Measurements from ENCODE around the gene CCL28. TPM values are rescaled to one million over a fixed set of nuclear protein-coding genes. Genes with fewer than 3 reads are reported as not detected.

Gene CCL28
- total and polyA plus RNA-seq, 11 donors, result 0.06 to 1.6 (median 0.31) TPM; not detected in 1

DNA sequence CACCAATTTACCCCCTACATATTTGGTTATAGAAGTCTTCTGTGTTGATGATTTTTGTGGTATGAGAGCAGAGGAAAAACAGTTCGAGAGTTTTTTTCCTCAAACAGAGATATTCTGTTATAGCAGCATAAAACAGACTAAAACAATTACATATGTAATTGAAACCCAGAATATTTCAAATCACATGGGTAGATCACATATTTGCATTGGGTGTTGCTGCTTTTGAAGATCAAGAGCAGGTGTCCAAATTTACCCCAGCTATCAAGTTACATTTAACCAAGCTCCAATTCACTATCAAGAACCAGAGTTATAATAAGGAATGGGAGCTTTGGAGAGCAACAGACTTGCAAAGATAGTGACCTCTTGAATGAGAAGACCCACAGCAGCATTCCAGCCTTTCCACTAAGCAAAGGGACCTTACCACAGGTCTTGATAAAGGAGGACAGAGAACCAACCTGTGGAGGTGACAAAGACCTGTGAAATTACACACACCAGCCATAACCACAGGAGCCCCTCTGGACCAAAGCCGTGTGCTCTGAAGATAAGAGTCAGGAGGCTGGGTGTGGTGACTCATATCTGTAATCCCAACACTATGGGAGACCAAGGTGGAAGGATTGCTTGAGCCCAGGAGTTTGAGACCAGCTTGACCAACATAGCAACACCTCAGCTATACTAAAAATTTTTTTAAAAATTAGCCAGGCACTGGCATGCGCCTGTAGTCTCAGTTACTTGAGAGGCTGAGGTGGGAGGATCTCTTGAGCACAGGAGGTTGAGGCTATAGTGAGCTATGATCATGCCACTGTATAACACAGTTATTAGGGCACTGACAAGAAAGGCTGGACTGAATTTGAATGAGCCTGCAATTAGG lies 4.0 kb upstream of the CCL28 start:
- no peak for ATAC-seq
- WGBS, 4 donors, result 64 to 68% (median 67%) methylated on average over 3 of the region's 3 CpGs
- Histone ChIP-seq H3K4me3 (no peak overlapping the region), H3K36me3 (no peaks in the 10 kb centered on the region), H3K27ac (no peak overlapping the region), H3K4me1 (no peaks in the 10 kb centered on the region), H3K9me3 (no peaks in the 10 kb centered on the region), H3K27me3 (no peaks in the 10 kb centered on the region)
- TF ChIP-seq, protein P1, sequence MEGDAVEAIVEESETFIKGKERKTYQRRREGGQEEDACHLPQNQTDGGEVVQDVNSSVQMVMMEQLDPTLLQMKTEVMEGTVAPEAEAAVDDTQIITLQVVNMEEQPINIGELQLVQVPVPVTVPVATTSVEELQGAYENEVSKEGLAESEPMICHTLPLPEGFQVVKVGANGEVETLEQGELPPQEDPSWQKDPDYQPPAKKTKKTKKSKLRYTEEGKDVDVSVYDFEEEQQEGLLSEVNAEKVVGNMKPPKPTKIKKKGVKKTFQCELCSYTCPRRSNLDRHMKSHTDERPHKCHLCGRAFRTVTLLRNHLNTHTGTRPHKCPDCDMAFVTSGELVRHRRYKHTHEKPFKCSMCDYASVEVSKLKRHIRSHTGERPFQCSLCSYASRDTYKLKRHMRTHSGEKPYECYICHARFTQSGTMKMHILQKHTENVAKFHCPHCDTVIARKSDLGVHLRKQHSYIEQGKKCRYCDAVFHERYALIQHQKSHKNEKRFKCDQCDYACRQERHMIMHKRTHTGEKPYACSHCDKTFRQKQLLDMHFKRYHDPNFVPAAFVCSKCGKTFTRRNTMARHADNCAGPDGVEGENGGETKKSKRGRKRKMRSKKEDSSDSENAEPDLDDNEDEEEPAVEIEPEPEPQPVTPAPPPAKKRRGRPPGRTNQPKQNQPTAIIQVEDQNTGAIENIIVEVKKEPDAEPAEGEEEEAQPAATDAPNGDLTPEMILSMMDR (IDR thresholded peaks at IDR 0.05), result no peak
- TF ChIP-seq POLR2A (IDR thresholded peaks at IDR 0.05), result no peak
- no peak for DNase-seq
- intact Hi-C loops (cut with DNase I), result no loop called here

DNA sequence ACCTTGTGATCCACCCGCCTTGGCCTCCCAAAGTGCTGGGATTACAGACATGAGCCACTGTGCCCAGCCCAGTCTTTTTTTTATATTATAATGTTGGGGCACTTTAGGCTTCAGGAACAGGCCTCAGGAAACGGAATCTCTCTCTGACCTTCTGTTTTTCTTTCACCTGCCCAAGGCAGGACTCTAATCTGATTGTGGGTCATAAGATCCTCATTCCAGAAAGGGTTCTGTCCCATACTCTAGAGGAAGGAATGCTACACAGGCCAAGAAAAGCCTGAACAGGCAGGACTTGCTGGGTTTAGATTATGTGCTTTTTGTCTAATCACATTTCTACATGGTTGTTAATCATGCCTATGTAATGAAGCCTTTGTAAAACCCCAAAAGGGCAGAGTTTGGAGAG lies 1.8 kb upstream of the CCL28 start:
- Histone ChIP-seq H3K9me3 (no peaks in the 10 kb centered on the region), H3K27ac (no peak overlapping the region), H3K36me3 (no peaks in the 10 kb centered on the region), H3K4me1 (no peaks in the 10 kb centered on the region), H3K4me3 (no peak overlapping the region), H3K27me3 (no peaks in the 10 kb centered on the region)
- TF ChIP-seq POLR2A (IDR thresholded peaks at IDR 0.05), result no peak
- TF ChIP-seq, protein P1 (IDR thresholded peaks at IDR 0.05), result no peak
- intact Hi-C loops (cut with DNase I), result no loop called here
- ATAC-seq, result no peak
- DNase-seq, result no peak
- WGBS, 4 donors, result 85 to 88% (median 86%) methylated on average over 2 of the region's 2 CpGs

DNA sequence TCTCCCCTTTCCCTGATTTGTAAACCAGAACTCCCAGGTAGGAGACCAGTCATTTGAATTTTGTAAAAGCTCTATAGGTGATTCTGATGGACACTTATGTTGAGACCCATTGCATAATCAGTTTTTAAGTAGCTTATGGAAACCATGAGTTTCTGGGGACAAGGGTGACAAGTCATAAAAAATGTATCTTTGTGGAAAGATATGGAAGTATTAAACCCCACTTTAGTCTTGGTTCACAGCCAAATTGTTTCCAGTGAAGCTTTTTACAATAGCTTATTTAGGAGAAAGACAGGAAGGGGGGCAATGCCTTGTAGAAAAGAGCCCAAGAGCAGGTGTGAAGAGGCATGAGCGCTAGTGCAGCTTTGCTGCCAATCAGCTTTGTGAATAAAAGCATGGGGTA lies 453 bp upstream of the CCL28 start:
- no peaks in the 10 kb centered on the region for H3K4me1 ChIP-seq
- no peak for TF ChIP-seq POLR2A (IDR thresholded peaks at IDR 0.05)
- TF ChIP-seq, protein P1 (IDR thresholded peaks at IDR 0.05), result no peak
- no peaks in the 10 kb centered on the region for H3K27me3 ChIP-seq
- no peak for ATAC-seq
- WGBS, 4 donors, result 90 to 96% (median 94%) methylated on average over 1 of the region's 1 CpG
- H3K27ac ChIP-seq, result no peak overlapping the region
- intact Hi-C loops (cut with DNase I), result no loop called here
- H3K36me3 ChIP-seq, result no peaks in the 10 kb centered on the region
- H3K4me3 ChIP-seq, result no peak overlapping the region
- H3K9me3 ChIP-seq, result no peaks in the 10 kb centered on the region
- DNase-seq, result no peak

DNA sequence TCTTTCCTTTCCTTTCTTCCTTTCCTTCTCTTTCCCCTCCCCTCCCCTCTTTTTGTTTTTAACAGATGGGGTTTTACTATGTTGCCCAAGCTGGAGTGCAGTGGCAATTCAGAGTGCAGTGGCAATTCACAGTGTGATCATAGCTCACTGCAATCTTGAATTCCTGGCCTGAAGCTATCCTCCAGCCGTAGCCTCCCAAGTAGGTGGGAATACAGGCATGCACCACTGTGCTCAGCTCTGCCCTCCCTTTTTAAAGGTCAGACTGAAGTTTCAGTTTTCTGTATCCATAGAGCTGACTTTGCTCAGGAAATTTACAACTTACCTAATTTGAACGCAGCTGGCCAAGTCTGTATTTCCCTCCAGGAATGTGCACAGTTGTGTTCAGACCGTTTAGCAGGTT lies 696 bp downstream of the CCL28 start:
- peaks cover 0 to 7% (median 0%) of the 10 kb centered on the region in 12 donors for H3K9me3 ChIP-seq
- TF ChIP-seq, protein P1 (IDR thresholded peaks at IDR 0.05), result no peak
- TF ChIP-seq POLR2A (IDR thresholded peaks at IDR 0.05), result no peak
- no peaks in the 10 kb centered on the region for H3K4me1 ChIP-seq
- intact Hi-C loops (cut with DNase I), result no loop called here
- H3K4me3 ChIP-seq, result no peak overlapping the region
- H3K27ac ChIP-seq, result no peak overlapping the region
- DNase-seq (no peak), ATAC-seq (no peak)
- H3K36me3 ChIP-seq, result no peaks in the 10 kb centered on the region
- WGBS, 4 donors, result 72 to 80% (median 73%) methylated on average over 3 of the region's 3 CpGs
- no peaks in the 10 kb centered on the region for H3K27me3 ChIP-seq

Data from heart left ventricle (tissue), 16 donors.